Measurements from ENCODE around the gene ZNF878.

ZNF878 gene

GRCh38 chr19:12064590-12065538 lies 12.1 kb upstream of the ZNF878 start, which contains the start of gene ZNF844:
Gene ZNF844 (plus strand): TSS chr19:12064731. CDS start chr19:12064874, 143 bp downstream.
- TF ChIP-seq POLR2A (IDR thresholded peaks at IDR 0.05; ENCODE audit: extremely low read depth, insufficient read length) (no peak), CTCF (IDR thresholded peaks at IDR 0.05; ENCODE audit: low read depth, low read length) (no peak), MYC (IDR thresholded peaks at IDR 0.05; ENCODE audit: low read depth, low read length) (no peak), MAX (IDR thresholded peaks at IDR 0.05; ENCODE audit: low read depth, low read length) (no peak)
- peak within 1 kb of the TSS; percentile 63 for H3K4me3 ChIP-seq (ENCODE audit: low read depth, low read length)
- DNase-seq (ENCODE audit: low read depth), result peak; percentile 78

- no peak overlapping the region for H3K4me3 ChIP-seq (ENCODE audit: low read depth, low read length)
- DNase-seq (ENCODE audit: low read depth), result no peak
- no peak for TF ChIP-seq CTCF (IDR thresholded peaks at IDR 0.05; ENCODE audit: low read depth, low read length)
- no peak for TF ChIP-seq MAX (IDR thresholded peaks at IDR 0.05; ENCODE audit: low read depth, low read length)
- no peak for TF ChIP-seq MYC (IDR thresholded peaks at IDR 0.05; ENCODE audit: low read depth, low read length)
- TF ChIP-seq POLR2A (IDR thresholded peaks at IDR 0.05; ENCODE audit: extremely low read depth, insufficient read length), result no peak
These were observed 3.0 kb upstream of the ZNF878 start for GRCh38 chr19:12055784-12056183.

- no peak for DNase-seq (ENCODE audit: low read depth)
- H3K4me3 ChIP-seq (ENCODE audit: low read depth, low read length), result peak overlapping the region; percentile 77
- TF ChIP-seq CTCF (IDR thresholded peaks at IDR 0.05; ENCODE audit: low read depth, low read length) (no peak), MAX (IDR thresholded peaks at IDR 0.05; ENCODE audit: low read depth, low read length) (no peak), MYC (IDR thresholded peaks at IDR 0.05; ENCODE audit: low read depth, low read length) (no peak), POLR2A (IDR thresholded peaks at IDR 0.05; ENCODE audit: extremely low read depth, insufficient read length) (no peak)
These were observed 667 bp downstream of the ZNF878 start for GRCh38 chr19:12052091-12052496.

- H3K4me3 ChIP-seq (ENCODE audit: low read depth, low read length), result no peak overlapping the region
- no peak for DNase-seq (ENCODE audit: low read depth)
- TF ChIP-seq CTCF (IDR thresholded peaks at IDR 0.05; ENCODE audit: low read depth, low read length), result no peak
- no peak for TF ChIP-seq MAX (IDR thresholded peaks at IDR 0.05; ENCODE audit: low read depth, low read length)
- TF ChIP-seq MYC (IDR thresholded peaks at IDR 0.05; ENCODE audit: low read depth, low read length), result no peak
- no peak for TF ChIP-seq POLR2A (IDR thresholded peaks at IDR 0.05; ENCODE audit: extremely low read depth, insufficient read length)
These were observed 4.9 kb downstream of the ZNF878 start for GRCh38 chr19:12047868-12048267.

GRCh38 chr19:12043752-12044422 lies 8.9 kb downstream of the ZNF878 start:
- H3K4me3 ChIP-seq (ENCODE audit: low read depth, low read length), result no peak overlapping the region
- TF ChIP-seq MAX (IDR thresholded peaks at IDR 0.05; ENCODE audit: low read depth, low read length), result no peak
- no peak for TF ChIP-seq CTCF (IDR thresholded peaks at IDR 0.05; ENCODE audit: low read depth, low read length)
- no peak for TF ChIP-seq MYC (IDR thresholded peaks at IDR 0.05; ENCODE audit: low read depth, low read length)
- DNase-seq (ENCODE audit: low read depth), result no peak
